Vagina (tissue), 2 donors: Measurements from ENCODE around the gene CPPED1.

ENCODE experiments used
- POLR2A ChIP-seq, 2 donors: fragments of 450-650 bp; IDR thresholded peaks; one replicate each; pipeline ENCODE4 v1.6.1; 2017; ENCODE audit warnings: antibody characterized with exemption in 2 of 2, mild to moderate bottlenecking in 2 of 2, moderate library complexity in 2 of 2
- TF ChIP-seq, protein P1 (sequence below), 3 experiments: fragments of 450-650 bp in 2 of 3; fragments of 200-600 bp in 1 of 3; sonication (generic) in 1 of 3; IDR thresholded peaks; one replicate each; pipeline ENCODE4 v1.5.1; 2017 to 2019; ENCODE audit warnings: antibody characterized with exemption in 3 of 3, mild to moderate bottlenecking in 2 of 3, moderate library complexity in 2 of 3

GRCh38 chr16:12752159-12752558 is 51.5 kb downstream of the CPPED1 start:
- TF ChIP-seq, protein P1, sequence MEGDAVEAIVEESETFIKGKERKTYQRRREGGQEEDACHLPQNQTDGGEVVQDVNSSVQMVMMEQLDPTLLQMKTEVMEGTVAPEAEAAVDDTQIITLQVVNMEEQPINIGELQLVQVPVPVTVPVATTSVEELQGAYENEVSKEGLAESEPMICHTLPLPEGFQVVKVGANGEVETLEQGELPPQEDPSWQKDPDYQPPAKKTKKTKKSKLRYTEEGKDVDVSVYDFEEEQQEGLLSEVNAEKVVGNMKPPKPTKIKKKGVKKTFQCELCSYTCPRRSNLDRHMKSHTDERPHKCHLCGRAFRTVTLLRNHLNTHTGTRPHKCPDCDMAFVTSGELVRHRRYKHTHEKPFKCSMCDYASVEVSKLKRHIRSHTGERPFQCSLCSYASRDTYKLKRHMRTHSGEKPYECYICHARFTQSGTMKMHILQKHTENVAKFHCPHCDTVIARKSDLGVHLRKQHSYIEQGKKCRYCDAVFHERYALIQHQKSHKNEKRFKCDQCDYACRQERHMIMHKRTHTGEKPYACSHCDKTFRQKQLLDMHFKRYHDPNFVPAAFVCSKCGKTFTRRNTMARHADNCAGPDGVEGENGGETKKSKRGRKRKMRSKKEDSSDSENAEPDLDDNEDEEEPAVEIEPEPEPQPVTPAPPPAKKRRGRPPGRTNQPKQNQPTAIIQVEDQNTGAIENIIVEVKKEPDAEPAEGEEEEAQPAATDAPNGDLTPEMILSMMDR (IDR thresholded peaks at IDR 0.05), result no peak
- TF ChIP-seq POLR2A (IDR thresholded peaks at IDR 0.05), result no peak
